K562 (cell line): ENCODE measurements around the gene ARHGAP30. TPM values are rescaled to one million over a fixed set of nuclear protein-coding genes. Genes with fewer than 3 reads are reported as not detected.

Experiments used
- CEBPG ChIP-seq, 3 experiments: fragments of 200-800 bp in 1 of 3; sonication (Bioruptor generic) in 1 of 3; sonication (generic) in 1 of 3; formaldehyde crosslinking in 1 of 3; IDR thresholded peaks in 2 of 3; conservative IDR thresholded peaks in 1 of 3; 2 replicates each; pipeline versions ENCODE4 v1.6.1 to v1.8.0; 2016 to 2022; ENCODE audit warnings: missing compliant biosample characterization in 2 of 3, missing genetic modification characterization in 2 of 3, mild to moderate bottlenecking in 1 of 3, missing genetic modification reagents in 1 of 3
- COPS2 ChIP-seq: fragments of 450-650 bp; conservative IDR thresholded peaks from 2 replicates; pipeline ENCODE4 v1.6.1; 2016; ENCODE audit warnings: mild to moderate bottlenecking, moderate library complexity
- MED1 ChIP-seq: sonication (generic); formaldehyde crosslinking; IDR thresholded peaks from 2 replicates; pipeline ENCODE4 v1.8.1; 2023; ENCODE audit warnings: missing genetic modification reagents, borderline replicate concordance
- SUPT5H ChIP-seq: fragments of 450-650 bp; IDR thresholded peaks from 2 replicates; pipeline ENCODE4 v1.6.1; 2016
- TCF3 ChIP-seq: sonication (generic); formaldehyde crosslinking; IDR thresholded peaks from 2 replicates; pipeline ENCODE4 v1.4.0; 2020; ENCODE audit warnings: mild to moderate bottlenecking, missing genetic modification reagents
- XRCC3 ChIP-seq: fragments of 450-650 bp; IDR thresholded peaks from 2 replicates; pipeline ENCODE4 v1.6.1; 2017; ENCODE audit warnings: mild to moderate bottlenecking, moderate library complexity
- ZNF263 ChIP-seq: sonication (generic); formaldehyde crosslinking; IDR thresholded peaks from 2 replicates; pipeline ENCODE4 v1.8.0; 2022; ENCODE audit warnings: mild to moderate bottlenecking, missing genetic modification reagents, borderline replicate concordance
- polyA plus RNA-seq, 8 experiments: library from polyadenylated mRNA; depleted of rRNA in 4 of 8; stranded (reverse) in 5 of 8; unstranded in 3 of 8; fragments of >200 nt; fragmentation: Nextera tagmentation in 2 of 8; fragmentation: Illumina TruSeq in 1 of 8; extraction: Ambion mirVana in 2 of 8; extraction: Trizol in 1 of 8; gene quantifications; 2 replicates each; pipeline versions ENCODE4 v1.2.1 to v1.2.3, GENCODE V29; 2011 to 2014; ENCODE audit warnings: inconsistent platforms in 1 of 8, missing spikeins in 1 of 8
- total RNA-seq, 7 experiments: library from RNA; depleted of rRNA in 6 of 7; stranded (reverse); fragments of >200 nt in 6 of 7; fragmentation: Illumina TruSeq in 2 of 7; extraction: Trizol in 2 of 7; gene quantifications; 2 replicates each; pipeline versions ENCODE4 v1.2.1 to v1.2.3, GENCODE V29; 2011 to 2021; ENCODE audit warnings: low replicate concordance in 1 of 7
- TF ChIP-seq, protein P1 (sequence below): fragments of 450-650 bp; IDR thresholded peaks from 2 replicates; pipeline ENCODE4 v1.6.1; 2016
- TF ChIP-seq, protein P2 (sequence below): sonication (generic); formaldehyde crosslinking; IDR thresholded peaks from 2 replicates; pipeline ENCODE4 v1.8.1; 2023; ENCODE audit warnings: missing genetic modification reagents, mild to moderate bottlenecking, borderline replicate concordance
- TF ChIP-seq, protein P3 (sequence below): fragments of 200-600 bp; sonication (generic); IDR thresholded peaks from one replicate; pipeline ENCODE4 v1.6.1; 2012; ENCODE audit warnings: mild to moderate bottlenecking, low read depth, low read length, inconsistent platforms

ARHGAP30 gene
- total and polyA plus RNA-seq, 9 of the 15 experiments (the other 6 are each of a cell fraction or from before 2014, with no cell fraction given), result 0.01 to 0.73 (median 0.12) TPM

DNA sequence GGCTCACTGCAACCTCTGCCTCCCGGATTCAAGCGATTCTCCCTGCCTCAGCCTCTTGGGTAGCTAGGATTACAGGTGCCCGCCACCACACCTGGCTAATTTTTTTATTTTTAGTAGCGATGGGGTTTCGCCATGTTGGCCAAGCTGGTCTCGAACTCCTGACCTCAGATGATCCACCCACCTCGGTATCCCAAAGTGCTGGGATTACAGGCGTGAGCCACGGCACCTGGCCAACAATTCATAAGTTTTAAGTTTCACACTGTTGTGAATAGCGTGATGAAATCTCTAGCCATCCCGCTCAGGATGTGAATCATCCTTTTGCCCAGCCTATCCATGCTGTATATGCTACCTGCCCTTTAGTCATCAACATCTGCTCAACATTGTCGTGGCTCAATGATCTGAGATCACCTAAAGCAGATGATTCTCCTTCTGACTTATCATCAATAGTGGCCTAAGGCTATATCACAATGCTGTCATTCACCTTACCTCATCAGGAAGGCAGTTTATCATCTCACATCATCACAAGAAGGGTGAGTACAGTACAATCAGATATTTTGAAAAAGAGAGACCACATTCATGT, 45.5 kb upstream of the ARHGAP30 start (continued):
- TF ChIP-seq, protein P1, sequence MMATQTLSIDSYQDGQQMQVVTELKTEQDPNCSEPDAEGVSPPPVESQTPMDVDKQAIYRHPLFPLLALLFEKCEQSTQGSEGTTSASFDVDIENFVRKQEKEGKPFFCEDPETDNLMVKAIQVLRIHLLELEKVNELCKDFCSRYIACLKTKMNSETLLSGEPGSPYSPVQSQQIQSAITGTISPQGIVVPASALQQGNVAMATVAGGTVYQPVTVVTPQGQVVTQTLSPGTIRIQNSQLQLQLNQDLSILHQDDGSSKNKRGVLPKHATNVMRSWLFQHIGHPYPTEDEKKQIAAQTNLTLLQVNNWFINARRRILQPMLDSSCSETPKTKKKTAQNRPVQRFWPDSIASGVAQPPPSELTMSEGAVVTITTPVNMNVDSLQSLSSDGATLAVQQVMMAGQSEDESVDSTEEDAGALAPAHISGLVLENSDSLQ, result peak; percentile 73
- TF ChIP-seq, protein P2, sequence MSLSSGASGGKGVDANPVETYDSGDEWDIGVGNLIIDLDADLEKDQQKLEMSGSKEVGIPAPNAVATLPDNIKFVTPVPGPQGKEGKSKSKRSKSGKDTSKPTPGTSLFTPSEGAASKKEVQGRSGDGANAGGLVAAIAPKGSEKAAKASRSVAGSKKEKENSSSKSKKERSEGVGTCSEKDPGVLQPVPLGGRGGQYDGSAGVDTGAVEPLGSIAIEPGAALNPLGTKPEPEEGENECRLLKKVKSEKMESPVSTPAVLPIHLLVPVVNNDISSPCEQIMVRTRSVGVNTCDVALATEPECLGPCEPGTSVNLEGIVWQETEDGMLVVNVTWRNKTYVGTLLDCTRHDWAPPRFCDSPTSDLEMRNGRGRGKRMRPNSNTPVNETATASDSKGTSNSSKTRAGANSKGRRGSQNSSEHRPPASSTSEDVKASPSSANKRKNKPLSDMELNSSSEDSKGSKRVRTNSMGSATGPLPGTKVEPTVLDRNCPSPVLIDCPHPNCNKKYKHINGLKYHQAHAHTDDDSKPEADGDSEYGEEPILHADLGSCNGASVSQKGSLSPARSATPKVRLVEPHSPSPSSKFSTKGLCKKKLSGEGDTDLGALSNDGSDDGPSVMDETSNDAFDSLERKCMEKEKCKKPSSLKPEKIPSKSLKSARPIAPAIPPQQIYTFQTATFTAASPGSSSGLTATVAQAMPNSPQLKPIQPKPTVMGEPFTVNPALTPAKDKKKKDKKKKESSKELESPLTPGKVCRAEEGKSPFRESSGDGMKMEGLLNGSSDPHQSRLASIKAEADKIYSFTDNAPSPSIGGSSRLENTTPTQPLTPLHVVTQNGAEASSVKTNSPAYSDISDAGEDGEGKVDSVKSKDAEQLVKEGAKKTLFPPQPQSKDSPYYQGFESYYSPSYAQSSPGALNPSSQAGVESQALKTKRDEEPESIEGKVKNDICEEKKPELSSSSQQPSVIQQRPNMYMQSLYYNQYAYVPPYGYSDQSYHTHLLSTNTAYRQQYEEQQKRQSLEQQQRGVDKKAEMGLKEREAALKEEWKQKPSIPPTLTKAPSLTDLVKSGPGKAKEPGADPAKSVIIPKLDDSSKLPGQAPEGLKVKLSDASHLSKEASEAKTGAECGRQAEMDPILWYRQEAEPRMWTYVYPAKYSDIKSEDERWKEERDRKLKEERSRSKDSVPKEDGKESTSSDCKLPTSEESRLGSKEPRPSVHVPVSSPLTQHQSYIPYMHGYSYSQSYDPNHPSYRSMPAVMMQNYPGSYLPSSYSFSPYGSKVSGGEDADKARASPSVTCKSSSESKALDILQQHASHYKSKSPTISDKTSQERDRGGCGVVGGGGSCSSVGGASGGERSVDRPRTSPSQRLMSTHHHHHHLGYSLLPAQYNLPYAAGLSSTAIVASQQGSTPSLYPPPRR (CRISPR knock-in tag), result no peak
- TF ChIP-seq CEBPG (CRISPR knock-in tag; IDR thresholded peaks at IDR 0.05) (peak; percentile 94), CEBPG (tag; conservative IDR thresholded peaks at IDR 0.05 in 1 of 2, IDR thresholded peaks at IDR 0.05 in 1 of 2) (peak; percentile 58 to 97; a peak in 3 of 4 replicates), XRCC3 (no peak), COPS2 (no peak), TCF3 (CRISPR knock-in tag) (no peak), ZNF263 (CRISPR knock-in tag) (no peak), MED1 (CRISPR knock-in tag) (no peak), SUPT5H (no peak)
- TF ChIP-seq, protein P3, sequence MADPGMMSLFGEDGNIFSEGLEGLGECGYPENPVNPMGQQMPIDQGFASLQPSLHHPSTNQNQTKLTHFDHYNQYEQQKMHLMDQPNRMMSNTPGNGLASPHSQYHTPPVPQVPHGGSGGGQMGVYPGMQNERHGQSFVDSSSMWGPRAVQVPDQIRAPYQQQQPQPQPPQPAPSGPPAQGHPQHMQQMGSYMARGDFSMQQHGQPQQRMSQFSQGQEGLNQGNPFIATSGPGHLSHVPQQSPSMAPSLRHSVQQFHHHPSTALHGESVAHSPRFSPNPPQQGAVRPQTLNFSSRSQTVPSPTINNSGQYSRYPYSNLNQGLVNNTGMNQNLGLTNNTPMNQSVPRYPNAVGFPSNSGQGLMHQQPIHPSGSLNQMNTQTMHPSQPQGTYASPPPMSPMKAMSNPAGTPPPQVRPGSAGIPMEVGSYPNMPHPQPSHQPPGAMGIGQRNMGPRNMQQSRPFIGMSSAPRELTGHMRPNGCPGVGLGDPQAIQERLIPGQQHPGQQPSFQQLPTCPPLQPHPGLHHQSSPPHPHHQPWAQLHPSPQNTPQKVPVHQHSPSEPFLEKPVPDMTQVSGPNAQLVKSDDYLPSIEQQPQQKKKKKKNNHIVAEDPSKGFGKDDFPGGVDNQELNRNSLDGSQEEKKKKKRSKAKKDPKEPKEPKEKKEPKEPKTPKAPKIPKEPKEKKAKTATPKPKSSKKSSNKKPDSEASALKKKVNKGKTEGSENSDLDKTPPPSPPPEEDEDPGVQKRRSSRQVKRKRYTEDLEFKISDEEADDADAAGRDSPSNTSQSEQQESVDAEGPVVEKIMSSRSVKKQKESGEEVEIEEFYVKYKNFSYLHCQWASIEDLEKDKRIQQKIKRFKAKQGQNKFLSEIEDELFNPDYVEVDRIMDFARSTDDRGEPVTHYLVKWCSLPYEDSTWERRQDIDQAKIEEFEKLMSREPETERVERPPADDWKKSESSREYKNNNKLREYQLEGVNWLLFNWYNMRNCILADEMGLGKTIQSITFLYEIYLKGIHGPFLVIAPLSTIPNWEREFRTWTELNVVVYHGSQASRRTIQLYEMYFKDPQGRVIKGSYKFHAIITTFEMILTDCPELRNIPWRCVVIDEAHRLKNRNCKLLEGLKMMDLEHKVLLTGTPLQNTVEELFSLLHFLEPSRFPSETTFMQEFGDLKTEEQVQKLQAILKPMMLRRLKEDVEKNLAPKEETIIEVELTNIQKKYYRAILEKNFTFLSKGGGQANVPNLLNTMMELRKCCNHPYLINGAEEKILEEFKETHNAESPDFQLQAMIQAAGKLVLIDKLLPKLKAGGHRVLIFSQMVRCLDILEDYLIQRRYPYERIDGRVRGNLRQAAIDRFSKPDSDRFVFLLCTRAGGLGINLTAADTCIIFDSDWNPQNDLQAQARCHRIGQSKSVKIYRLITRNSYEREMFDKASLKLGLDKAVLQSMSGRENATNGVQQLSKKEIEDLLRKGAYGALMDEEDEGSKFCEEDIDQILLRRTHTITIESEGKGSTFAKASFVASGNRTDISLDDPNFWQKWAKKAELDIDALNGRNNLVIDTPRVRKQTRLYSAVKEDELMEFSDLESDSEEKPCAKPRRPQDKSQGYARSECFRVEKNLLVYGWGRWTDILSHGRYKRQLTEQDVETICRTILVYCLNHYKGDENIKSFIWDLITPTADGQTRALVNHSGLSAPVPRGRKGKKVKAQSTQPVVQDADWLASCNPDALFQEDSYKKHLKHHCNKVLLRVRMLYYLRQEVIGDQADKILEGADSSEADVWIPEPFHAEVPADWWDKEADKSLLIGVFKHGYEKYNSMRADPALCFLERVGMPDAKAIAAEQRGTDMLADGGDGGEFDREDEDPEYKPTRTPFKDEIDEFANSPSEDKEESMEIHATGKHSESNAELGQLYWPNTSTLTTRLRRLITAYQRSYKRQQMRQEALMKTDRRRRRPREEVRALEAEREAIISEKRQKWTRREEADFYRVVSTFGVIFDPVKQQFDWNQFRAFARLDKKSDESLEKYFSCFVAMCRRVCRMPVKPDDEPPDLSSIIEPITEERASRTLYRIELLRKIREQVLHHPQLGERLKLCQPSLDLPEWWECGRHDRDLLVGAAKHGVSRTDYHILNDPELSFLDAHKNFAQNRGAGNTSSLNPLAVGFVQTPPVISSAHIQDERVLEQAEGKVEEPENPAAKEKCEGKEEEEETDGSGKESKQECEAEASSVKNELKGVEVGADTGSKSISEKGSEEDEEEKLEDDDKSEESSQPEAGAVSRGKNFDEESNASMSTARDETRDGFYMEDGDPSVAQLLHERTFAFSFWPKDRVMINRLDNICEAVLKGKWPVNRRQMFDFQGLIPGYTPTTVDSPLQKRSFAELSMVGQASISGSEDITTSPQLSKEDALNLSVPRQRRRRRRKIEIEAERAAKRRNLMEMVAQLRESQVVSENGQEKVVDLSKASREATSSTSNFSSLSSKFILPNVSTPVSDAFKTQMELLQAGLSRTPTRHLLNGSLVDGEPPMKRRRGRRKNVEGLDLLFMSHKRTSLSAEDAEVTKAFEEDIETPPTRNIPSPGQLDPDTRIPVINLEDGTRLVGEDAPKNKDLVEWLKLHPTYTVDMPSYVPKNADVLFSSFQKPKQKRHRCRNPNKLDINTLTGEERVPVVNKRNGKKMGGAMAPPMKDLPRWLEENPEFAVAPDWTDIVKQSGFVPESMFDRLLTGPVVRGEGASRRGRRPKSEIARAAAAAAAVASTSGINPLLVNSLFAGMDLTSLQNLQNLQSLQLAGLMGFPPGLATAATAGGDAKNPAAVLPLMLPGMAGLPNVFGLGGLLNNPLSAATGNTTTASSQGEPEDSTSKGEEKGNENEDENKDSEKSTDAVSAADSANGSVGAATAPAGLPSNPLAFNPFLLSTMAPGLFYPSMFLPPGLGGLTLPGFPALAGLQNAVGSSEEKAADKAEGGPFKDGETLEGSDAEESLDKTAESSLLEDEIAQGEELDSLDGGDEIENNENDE, result no peak
